Right atrium auricular region (tissue), 2 donors: ENCODE data around the gene CYBC1. TPM values are rescaled to one million over a fixed set of nuclear protein-coding genes. Genes with fewer than 3 reads are reported as not detected.

Experiments
- DNase-seq: peaks from one replicate; pipeline ENCODE4 v3.0.0-alpha.2; 2019; ENCODE audit warnings: low spot score
- H3K27ac ChIP-seq, 2 donors: fragments of 200-600 bp; sonication (generic); 1 replicate in 1 of 2; 2 replicates in 1 of 2; pipeline ENCODE4 v1.5.1; 2016 to 2019
- H3K27me3 ChIP-seq, 2 donors: fragments of 200-600 bp; sonication (generic); one replicate each; pipeline versions ENCODE4 v1.5.1 to v1.6.0; 2017 to 2019
- H3K36me3 ChIP-seq: fragments of 200-600 bp; sonication (generic); one replicate; pipeline ENCODE4 v1.5.1; 2016
- H3K4me1 ChIP-seq, 2 donors: fragments of 200-600 bp; sonication (generic); one replicate each; pipeline versions ENCODE4 v1.5.1 to v1.6.0; 2017 to 2019
- H3K4me3 ChIP-seq, 2 donors: fragments of 200-600 bp; sonication (generic); 1 replicate in 1 of 2; 2 replicates in 1 of 2; pipeline ENCODE4 v1.5.1; 2017 to 2019; ENCODE audit warnings: mild to moderate bottlenecking in 1 of 2, moderate library complexity in 1 of 2
- H3K9me3 ChIP-seq, 2 donors: fragments of 200-600 bp; sonication (generic); one replicate each; pipeline ENCODE4 v1.5.1; 2019
- CTCF ChIP-seq, 2 donors: fragments of 200-600 bp; sonication (generic); IDR thresholded peaks; one replicate each; pipeline ENCODE4 v1.5.1; 2019; ENCODE audit warnings: antibody characterized with exemption in 2 of 2
- total RNA-seq, 2 donors: library from RNA; depleted of rRNA; stranded (reverse); fragments of >200 nt; gene quantifications; one replicate each; pipeline ENCODE4 v1.1.0, GENCODE V29; 2016

The CYBC1 gene
- total RNA-seq, 2 donors from 2014 or later, result 14.9 to 34.9 TPM

- Histone ChIP-seq H3K4me1 (peaks cover 0 to 19% of the 10 kb centered on the region in 2 donors), H3K27me3 (no peaks in the 10 kb centered on the region), H3K9me3 (no peaks in the 10 kb centered on the region), H3K4me3 (no peak overlapping the region), H3K27ac (no peak overlapping the region), H3K36me3 (peaks cover 22% of the 10 kb centered on the region)
- no peak for TF ChIP-seq CTCF (IDR thresholded peaks at IDR 0.05)
- no peak for DNase-seq
Observed at GRCh38 chr17:82490512-82491195, 40.1 kb upstream of the CYBC1 start.

- no peak for TF ChIP-seq CTCF (IDR thresholded peaks at IDR 0.05)
- Histone ChIP-seq H3K4me3 (no peak overlapping the region), H3K36me3 (peaks cover 29% of the 10 kb centered on the region), H3K4me1 (peaks cover 0 to 19% of the 10 kb centered on the region in 2 donors), H3K27me3 (no peaks in the 10 kb centered on the region), H3K9me3 (no peaks in the 10 kb centered on the region), H3K27ac (peak overlapping the region; percentile 77 to 78)
- DNase-seq, result no peak
Observed at GRCh38 chr17:82489851-82490511, 39.4 kb upstream of the CYBC1 start.

- H3K36me3 ChIP-seq, result peaks cover 38% of the 10 kb centered on the region
Observed at GRCh38 chr17:82489117-82489516, 38.6 kb upstream of the CYBC1 start.

GRCh38 chr17:82487910-82488309 is 37.4 kb upstream of the CYBC1 start:
- Histone ChIP-seq H3K27me3 (no peaks in the 10 kb centered on the region), H3K9me3 (no peaks in the 10 kb centered on the region), H3K27ac (peak overlapping the region; percentile 77 to 78), H3K4me3 (no peak overlapping the region), H3K36me3 (peaks cover 50% of the 10 kb centered on the region), H3K4me1 (peaks cover 0 to 13% of the 10 kb centered on the region in 2 donors)
- no peak for TF ChIP-seq CTCF (IDR thresholded peaks at IDR 0.05)
- no peak for DNase-seq

More at GRCh38 chr17:82489117-82489516, 38.6 kb upstream of the CYBC1 start:
- Histone ChIP-seq H3K4me3 (no peak overlapping the region), H3K27me3 (no peaks in the 10 kb centered on the region), H3K27ac (peak overlapping the region; percentile 77 to 78), H3K9me3 (no peaks in the 10 kb centered on the region), H3K4me1 (peaks cover 0 to 15% of the 10 kb centered on the region in 2 donors)
- peak; percentile 86 for DNase-seq
- no peak for TF ChIP-seq CTCF (IDR thresholded peaks at IDR 0.05)

- peaks cover 0 to 13% of the 10 kb centered on the region in 2 donors for H3K4me1 ChIP-seq
- no peaks in the 10 kb centered on the region for H3K9me3 ChIP-seq
- no peak for TF ChIP-seq CTCF (IDR thresholded peaks at IDR 0.05)
- no peak overlapping the region for H3K4me3 ChIP-seq
- DNase-seq, result no peak
- H3K27me3 ChIP-seq, result no peaks in the 10 kb centered on the region
- H3K36me3 ChIP-seq, result peaks cover 63% of the 10 kb centered on the region
- no peak overlapping the region for H3K27ac ChIP-seq
Observed at GRCh38 chr17:82486231-82487094, 35.9 kb upstream of the CYBC1 start.
